K562 (cell line): Measurements from ENCODE around the gene ITGB6. TPM values are rescaled to one million over a fixed set of nuclear protein-coding genes. Genes with fewer than 3 reads are reported as not detected.
A peak's percentile ranks its signal among the peaks of the same experiment; 100 is the strongest.

ENCODE experiments used
- BRD4 ChIP-seq: fragments of 200-600 bp; sonication (generic); IDR thresholded peaks from 2 replicates; pipeline ENCODE4 v1.6.1; 2017; ENCODE audit warnings: inconsistent platforms
- CBX5 ChIP-seq: IDR thresholded peaks from 2 replicates; pipeline ENCODE4 v1.6.1; 2014; ENCODE audit warnings: low read depth, borderline replicate concordance
- HIVEP1 ChIP-seq: fragments of 250-450 bp; sonication (Bioruptor Pico); IDR thresholded peaks from 2 replicates; pipeline ENCODE4 v1.4.0; 2020; ENCODE audit warnings: mild to moderate bottlenecking
- POLR2G ChIP-seq: fragments of 200-400 bp; formaldehyde crosslinking; IDR thresholded peaks from 2 replicates; pipeline ENCODE4 v1.6.1; 2017; ENCODE audit warnings: low read depth, mild to moderate bottlenecking, antibody characterized with exemption, low read length, moderate library complexity
- RAD21 ChIP-seq, 2 experiments: fragments of 250-450 bp in 1 of 2; fragments of 450-650 bp in 1 of 2; sonication (Bioruptor Pico) in 1 of 2; formaldehyde crosslinking in 1 of 2; IDR thresholded peaks in 1 of 2; conservative IDR thresholded peaks in 1 of 2; 2 replicates each; pipeline versions ENCODE4 v1.4.0 to v1.8.0; 2020 to 2022; ENCODE audit warnings: mild to moderate bottlenecking in 2 of 2, moderate library complexity in 1 of 2
- STAT5A ChIP-seq: IDR thresholded peaks from 2 replicates; pipeline ENCODE4 v1.6.1; 2012; ENCODE audit warnings: low read length, inconsistent platforms, borderline replicate concordance
- TEAD1 ChIP-seq, 2 experiments: fragments of 450-650 bp in 1 of 2; sonication (generic) in 1 of 2; formaldehyde crosslinking; IDR thresholded peaks; 2 replicates each; pipeline versions ENCODE4 v1.4.0 to v1.8.0; 2020 to 2022; ENCODE audit warnings: mild to moderate bottlenecking in 2 of 2, missing genetic modification reagents in 1 of 2
- THRA ChIP-seq: fragments of 450-650 bp; IDR thresholded peaks from 2 replicates; pipeline ENCODE4 v1.6.1; 2017; ENCODE audit warnings: mild to moderate bottlenecking, moderate library complexity
- ZBTB5 ChIP-seq: fragments of 450-650 bp; IDR thresholded peaks from 2 replicates; pipeline ENCODE4 v1.6.1; 2017; ENCODE audit warnings: antibody characterized with exemption
- ZNF311 ChIP-seq: fragments of 250-450 bp; sonication (Bioruptor Pico); IDR thresholded peaks from 2 replicates; pipeline ENCODE4 v1.4.0; 2020; ENCODE audit warnings: mild to moderate bottlenecking, moderate library complexity
- ZNF449 ChIP-seq: fragments of 250-450 bp; sonication (Bioruptor Pico); IDR thresholded peaks from 2 replicates; pipeline ENCODE4 v1.8.0; 2022; ENCODE audit warnings: moderate library complexity, mild to moderate bottlenecking, inconsistent platforms
- ZNF586 ChIP-seq: fragments of 450-650 bp; formaldehyde crosslinking; conservative IDR thresholded peaks from 2 replicates; pipeline ENCODE4 v1.4.0; 2020; ENCODE audit warnings: mild to moderate bottlenecking, moderate library complexity
- ZNF639 ChIP-seq, 2 experiments: fragments of 200-800 bp in 1 of 2; sonication (Bioruptor generic) in 1 of 2; sonication (generic) in 1 of 2; formaldehyde crosslinking in 1 of 2; IDR thresholded peaks in 1 of 2; conservative IDR thresholded peaks in 1 of 2; 2 replicates each; pipeline versions ENCODE4 v1.5.0 to v1.6.1; 2016 to 2020; ENCODE audit warnings: missing compliant biosample characterization in 1 of 2, missing genetic modification characterization in 1 of 2, missing genetic modification reagents in 1 of 2
- ZNF644 ChIP-seq: fragments of 200-800 bp; sonication (Bioruptor generic); IDR thresholded peaks from 2 replicates; pipeline ENCODE4 v1.6.1; 2016; ENCODE audit warnings: low read depth, missing genetic modification characterization, missing compliant biosample characterization
- ZNF695 ChIP-seq: fragments of 450-650 bp; formaldehyde crosslinking; IDR thresholded peaks from 2 replicates; pipeline ENCODE4 v1.4.0; 2020; ENCODE audit warnings: mild to moderate bottlenecking, moderate library complexity
- ZNF778 ChIP-seq: fragments of 450-650 bp; formaldehyde crosslinking; IDR thresholded peaks from 2 replicates; pipeline ENCODE4 v1.4.0; 2020; ENCODE audit warnings: mild to moderate bottlenecking, moderate library complexity
- polyA plus RNA-seq, 8 experiments: library from polyadenylated mRNA; depleted of rRNA in 4 of 8; stranded (reverse) in 5 of 8; unstranded in 3 of 8; fragments of >200 nt; fragmentation: Nextera tagmentation in 2 of 8; fragmentation: Illumina TruSeq in 1 of 8; extraction: Ambion mirVana in 2 of 8; extraction: Trizol in 1 of 8; gene quantifications; 2 replicates each; pipeline versions ENCODE4 v1.2.1 to v1.2.3, GENCODE V29; 2011 to 2014; ENCODE audit warnings: inconsistent platforms in 1 of 8, missing spikeins in 1 of 8
- total RNA-seq, 7 experiments: library from RNA; depleted of rRNA in 6 of 7; stranded (reverse); fragments of >200 nt in 6 of 7; fragmentation: Illumina TruSeq in 2 of 7; extraction: Trizol in 2 of 7; gene quantifications; 2 replicates each; pipeline versions ENCODE4 v1.2.1 to v1.2.3, GENCODE V29; 2011 to 2021; ENCODE audit warnings: low replicate concordance in 1 of 7
- TF ChIP-seq, protein P1 (sequence below): sonication (generic); formaldehyde crosslinking; IDR thresholded peaks from 2 replicates; pipeline ENCODE4 v1.8.1; 2023; ENCODE audit warnings: mild to moderate bottlenecking, missing genetic modification reagents, moderate library complexity
- TF ChIP-seq, protein P2 (sequence below): fragments of 450-650 bp; formaldehyde crosslinking; IDR thresholded peaks from 2 replicates; pipeline ENCODE4 v1.4.0; 2022; ENCODE audit warnings: mild to moderate bottlenecking, moderate library complexity

The ITGB6 gene
- total and polyA plus RNA-seq, 9 of the 15 experiments (the other 6 are each of a cell fraction or from before 2014, with no cell fraction given), result 0.18 TPM; not detected in 8

- TF ChIP-seq THRA, result no peak
- TF ChIP-seq, protein P1, sequence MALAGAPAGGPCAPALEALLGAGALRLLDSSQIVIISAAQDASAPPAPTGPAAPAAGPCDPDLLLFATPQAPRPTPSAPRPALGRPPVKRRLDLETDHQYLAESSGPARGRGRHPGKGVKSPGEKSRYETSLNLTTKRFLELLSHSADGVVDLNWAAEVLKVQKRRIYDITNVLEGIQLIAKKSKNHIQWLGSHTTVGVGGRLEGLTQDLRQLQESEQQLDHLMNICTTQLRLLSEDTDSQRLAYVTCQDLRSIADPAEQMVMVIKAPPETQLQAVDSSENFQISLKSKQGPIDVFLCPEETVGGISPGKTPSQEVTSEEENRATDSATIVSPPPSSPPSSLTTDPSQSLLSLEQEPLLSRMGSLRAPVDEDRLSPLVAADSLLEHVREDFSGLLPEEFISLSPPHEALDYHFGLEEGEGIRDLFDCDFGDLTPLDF (CRISPR knock-in tag), result no peak
- no peak for TF ChIP-seq TEAD1 (CRISPR knock-in tag; IDR thresholded peaks at IDR 0.05)
- TF ChIP-seq HIVEP1 (CRISPR knock-in tag), result no peak
- peak; percentile 23 to 57; a peak in 3 of 4 replicates for TF ChIP-seq RAD21 (CRISPR knock-in tag; conservative IDR thresholded peaks at IDR 0.05 in 1 of 2, IDR thresholded peaks at IDR 0.05 in 1 of 2)
- TF ChIP-seq CBX5, result peak; percentile 96
- TF ChIP-seq, protein P2, sequence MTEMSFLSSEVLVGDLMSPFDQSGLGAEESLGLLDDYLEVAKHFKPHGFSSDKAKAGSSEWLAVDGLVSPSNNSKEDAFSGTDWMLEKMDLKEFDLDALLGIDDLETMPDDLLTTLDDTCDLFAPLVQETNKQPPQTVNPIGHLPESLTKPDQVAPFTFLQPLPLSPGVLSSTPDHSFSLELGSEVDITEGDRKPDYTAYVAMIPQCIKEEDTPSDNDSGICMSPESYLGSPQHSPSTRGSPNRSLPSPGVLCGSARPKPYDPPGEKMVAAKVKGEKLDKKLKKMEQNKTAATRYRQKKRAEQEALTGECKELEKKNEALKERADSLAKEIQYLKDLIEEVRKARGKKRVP, result no peak
- TF ChIP-seq STAT5A, result no peak
- no peak for TF ChIP-seq ZNF311 (CRISPR knock-in tag)
- no peak for TF ChIP-seq ZNF695 (CRISPR knock-in tag)
- TF ChIP-seq ZNF644 (tag), result no peak
- no peak for TF ChIP-seq ZNF639 (CRISPR knock-in tag; conservative IDR thresholded peaks at IDR 0.05 in 1 of 2, IDR thresholded peaks at IDR 0.05 in 1 of 2)
- no peak for TF ChIP-seq BRD4
- TF ChIP-seq POLR2G, result no peak
- TF ChIP-seq ZNF586, result no peak
- TF ChIP-seq ZNF449 (CRISPR knock-in tag), result no peak
- no peak for TF ChIP-seq ZBTB5
- TF ChIP-seq ZNF778 (CRISPR knock-in tag), result no peak
These were observed 112.0 kb downstream of the ITGB6 start (continued) for GRCh38 chr2:160087854-160088745.
